BLaER1 treated with 17β-estradiol and CSF1 and Interleukin-3, amounts not matched to agents 10 nM and 100 nM (cell line): Measurements from ENCODE around the gene ENDOV.

ENCODE experiments used
- H3K27ac ChIP-seq, 11 experiments: shearing (Covaris generic); formaldehyde crosslinking; 2 replicates each; pipeline ENCODE4 v1.8.1; 2022
- H3K27me3 ChIP-seq, 11 experiments: shearing (Covaris generic); formaldehyde crosslinking; 2 replicates each; pipeline ENCODE4 v1.8.1; 2022
- H3K36me3 ChIP-seq, 11 experiments: shearing (Covaris generic); formaldehyde crosslinking; 2 replicates each; pipeline ENCODE4 v1.8.1; 2022
- H3K4me1 ChIP-seq, 10 experiments: shearing (Covaris generic); formaldehyde crosslinking; 2 replicates each; pipeline ENCODE4 v1.8.1; 2022
- H3K4me2 ChIP-seq, 11 experiments: shearing (Covaris generic); formaldehyde crosslinking; 2 replicates each; pipeline ENCODE4 v1.8.1; 2022
- H3K4me3 ChIP-seq, 10 experiments: shearing (Covaris generic); formaldehyde crosslinking; 2 replicates each; pipeline ENCODE4 v1.8.1; 2022
- H3K9ac ChIP-seq, 11 experiments: shearing (Covaris generic); formaldehyde crosslinking; 2 replicates each; pipeline ENCODE4 v1.8.1; 2022
- H3K9me3 ChIP-seq, 11 experiments: shearing (Covaris generic); formaldehyde crosslinking; replicated peaks in 1 of 11; 2 replicates each; pipeline ENCODE4 v1.8.1; 2022
- H4K20me1 ChIP-seq, 11 experiments: shearing (Covaris generic); formaldehyde crosslinking; 2 replicates each; pipeline ENCODE4 v1.8.1; 2022
- Cebpa-rat ChIP-seq, 11 experiments: shearing (Covaris generic); IDR thresholded peaks; 2 replicates each; pipeline ENCODE4 v1.8.1; 2022

ENDOV gene

DNA sequence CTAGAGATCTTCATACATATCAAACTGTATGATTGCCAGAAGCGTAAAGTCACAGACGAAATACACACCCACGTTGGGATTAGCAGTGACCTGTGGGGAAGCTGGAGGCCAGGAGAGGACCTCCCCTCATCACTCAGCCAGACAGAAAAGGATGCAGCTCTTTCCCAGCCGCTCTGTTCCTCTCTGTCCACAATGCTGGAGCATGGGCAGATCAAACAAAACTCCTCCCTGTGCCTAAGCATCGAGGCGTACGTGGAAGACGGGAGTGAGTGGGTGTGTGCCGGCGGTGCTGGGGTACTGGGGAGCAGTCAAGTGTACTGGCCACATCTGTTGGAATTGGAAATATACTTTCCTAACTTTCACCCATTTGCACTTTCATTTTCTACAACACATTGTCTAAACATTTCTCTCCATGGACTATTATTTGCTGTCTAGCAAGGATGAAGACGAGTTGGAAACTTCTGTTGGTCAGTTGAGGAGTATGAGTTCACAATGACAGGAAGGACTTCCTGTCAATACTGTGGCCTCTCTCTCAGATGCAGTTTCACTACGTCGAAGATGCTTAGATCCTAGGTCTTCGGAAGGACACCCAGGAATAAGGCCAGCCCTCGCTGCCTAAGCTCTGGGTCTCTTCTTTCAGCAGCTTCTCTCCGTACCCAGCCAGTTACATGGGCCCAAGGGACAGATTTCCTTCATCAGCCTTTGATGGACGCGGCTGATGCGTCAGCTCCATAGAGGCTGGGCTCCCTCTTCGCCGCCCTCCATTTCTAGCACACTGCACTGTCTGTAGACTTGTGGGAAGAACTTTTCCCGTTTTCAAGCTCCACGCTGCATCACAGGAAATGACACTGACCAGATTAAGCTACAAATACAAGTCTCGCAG is 30.6 kb upstream of the ENDOV start:
- Histone ChIP-seq H3K36me3 (peaks cover 98 to 100% (median 100%) of the 10 kb centered on the region in 11 experiments), H3K27ac (0 out of 22 replicates have a peak overlapping the region, but pooled peaks of 1 of the 11 experiments have one; percentile 14), H3K9me3 (no peaks in the 10 kb centered on the region), H3K27me3 (no peaks in the 10 kb centered on the region), H3K9ac (no peak overlapping the region), H3K4me2 (no peak overlapping the region), H3K4me1 (no peaks in the 10 kb centered on the region), H3K4me3 (no peak overlapping the region), H4K20me1 (peaks cover 0 to 19% (median 0%) of the 10 kb centered on the region in 11 experiments; a peak in 7 of 22 replicates)
- TF ChIP-seq Cebpa-rat (IDR thresholded peaks at IDR 0.05), result no peak

DNA sequence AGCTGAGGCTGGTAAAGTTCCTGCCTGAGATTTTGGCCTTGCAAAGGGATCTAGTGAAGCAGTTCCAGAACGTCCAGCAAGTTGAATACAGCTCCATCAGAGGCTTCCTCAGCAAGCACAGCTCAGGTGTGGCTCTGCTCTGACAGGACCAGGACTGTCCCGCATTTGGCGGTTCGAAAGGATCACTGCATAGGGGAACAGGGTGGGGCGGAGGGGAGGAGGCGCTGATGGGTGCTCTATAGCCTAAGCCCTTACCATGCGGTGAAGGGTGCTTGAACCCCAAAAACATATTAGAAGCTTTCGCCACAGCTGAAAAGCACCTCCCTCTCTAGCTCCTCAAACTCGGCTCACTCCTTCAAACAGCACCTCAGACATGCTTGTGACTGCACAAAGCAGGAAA is 29.9 kb upstream of the ENDOV start:
- Histone ChIP-seq H3K4me1 (no peaks in the 10 kb centered on the region), H3K27me3 (no peaks in the 10 kb centered on the region), H3K27ac (no peak overlapping the region), H3K4me2 (no peak overlapping the region), H3K9me3 (no peaks in the 10 kb centered on the region), H3K9ac (no peak overlapping the region), H3K36me3 (peaks cover 98 to 100% (median 100%) of the 10 kb centered on the region in 11 experiments), H4K20me1 (peaks cover 0 to 27% (median 0%) of the 10 kb centered on the region in 11 experiments; a peak in 8 of 22 replicates), H3K4me3 (no peak overlapping the region)
- TF ChIP-seq Cebpa-rat (IDR thresholded peaks at IDR 0.05), result no peak

- no peak overlapping the region; a peak in 1 of 22 replicates for H3K9ac ChIP-seq
Observed at GRCh38 chr17:80386341-80386740, 28.6 kb upstream of the ENDOV start.

DNA sequence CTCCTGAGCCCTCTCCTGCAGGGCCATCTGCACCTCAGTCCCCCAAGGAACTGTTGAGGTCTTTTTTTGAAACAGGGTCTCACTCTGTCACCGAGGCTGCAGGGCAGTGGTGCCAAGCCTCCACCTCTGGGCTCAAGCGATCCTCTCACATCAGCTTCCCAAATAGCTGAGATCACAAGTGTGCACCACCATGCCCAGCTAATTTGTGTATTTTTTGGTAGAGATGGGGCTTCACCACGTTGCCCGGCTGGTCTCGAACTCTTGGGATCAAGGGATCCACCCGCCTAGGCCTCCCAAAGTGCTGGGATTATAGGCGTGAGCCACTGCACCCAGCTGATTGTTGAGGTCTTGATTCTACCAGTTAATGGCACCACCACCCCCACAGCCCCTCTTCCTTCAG is 27.9 kb upstream of the ENDOV start:
- H3K4me2 ChIP-seq, result no peak overlapping the region
- no peaks in the 10 kb centered on the region for H3K4me1 ChIP-seq
- peaks cover 0 to 29% (median 0%) of the 10 kb centered on the region in 11 experiments; a peak in 8 of 22 replicates for H4K20me1 ChIP-seq
- H3K27me3 ChIP-seq, result no peaks in the 10 kb centered on the region
- H3K9ac ChIP-seq, result no peak overlapping the region
- no peak overlapping the region for H3K4me3 ChIP-seq
- no peak for TF ChIP-seq Cebpa-rat (IDR thresholded peaks at IDR 0.05)
- peaks cover 97 to 100% (median 100%) of the 10 kb centered on the region in 11 experiments for H3K36me3 ChIP-seq
- H3K27ac ChIP-seq, result no peak overlapping the region; a peak in 1 of 22 replicates
- no peaks in the 10 kb centered on the region for H3K9me3 ChIP-seq

More at GRCh38 chr17:80386341-80386740, 28.6 kb upstream of the ENDOV start:
- peaks cover 98 to 100% (median 100%) of the 10 kb centered on the region in 11 experiments for H3K36me3 ChIP-seq
- no peaks in the 10 kb centered on the region for H3K27me3 ChIP-seq
- no peak for TF ChIP-seq Cebpa-rat (IDR thresholded peaks at IDR 0.05)
- H3K4me2 ChIP-seq, result no peak overlapping the region
- no peak overlapping the region for H3K4me3 ChIP-seq
- H3K27ac ChIP-seq, result no peak overlapping the region; a peak in 1 of 22 replicates
- H3K4me1 ChIP-seq, result no peaks in the 10 kb centered on the region
- H4K20me1 ChIP-seq, result peaks cover 0 to 29% (median 0%) of the 10 kb centered on the region in 11 experiments; a peak in 8 of 22 replicates
- no peaks in the 10 kb centered on the region for H3K9me3 ChIP-seq

- Histone ChIP-seq H3K36me3 (peaks cover 97 to 100% (median 100%) of the 10 kb centered on the region in 11 experiments), H3K9me3 (no peaks in the 10 kb centered on the region), H3K4me3 (no peak overlapping the region), H3K4me1 (peaks cover 0 to 6% (median 0%) of the 10 kb centered on the region in 10 experiments; a peak in 1 of 20 replicates), H3K27ac (no peak overlapping the region), H3K27me3 (no peaks in the 10 kb centered on the region), H4K20me1 (peaks cover 0 to 29% (median 0%) of the 10 kb centered on the region in 11 experiments; a peak in 7 of 22 replicates), H3K9ac (no peak overlapping the region), H3K4me2 (no peak overlapping the region)
- no peak for TF ChIP-seq Cebpa-rat (IDR thresholded peaks at IDR 0.05)
Observed at GRCh38 chr17:80388175-80388574, 26.8 kb upstream of the ENDOV start.

DNA sequence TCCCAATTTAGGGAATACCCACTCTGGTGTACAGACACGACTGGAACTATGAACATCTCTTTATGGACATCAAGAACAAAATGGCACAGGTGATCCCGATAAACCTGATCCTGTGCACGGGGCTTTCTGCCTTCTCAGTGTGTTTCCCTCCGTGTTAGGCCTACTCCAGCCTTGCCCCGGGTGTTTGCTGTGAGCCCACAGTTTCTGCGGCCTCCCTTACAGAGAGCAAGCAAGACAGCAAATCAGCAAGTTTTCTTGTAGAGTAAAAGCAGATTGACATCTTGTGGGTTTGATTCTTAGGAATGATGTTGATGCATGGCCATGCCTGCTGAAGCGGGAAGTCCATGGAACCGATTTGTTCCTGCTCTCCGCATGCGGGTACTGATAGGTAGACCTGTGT is 26.4 kb upstream of the ENDOV start:
- Histone ChIP-seq H3K9me3 (no peaks in the 10 kb centered on the region), H3K36me3 (peaks cover 97 to 100% (median 100%) of the 10 kb centered on the region in 11 experiments), H3K27ac (no peak overlapping the region), H4K20me1 (peaks cover 0 to 29% (median 0%) of the 10 kb centered on the region in 11 experiments; a peak in 7 of 22 replicates), H3K4me3 (no peak overlapping the region), H3K4me2 (no peak overlapping the region), H3K9ac (no peak overlapping the region), H3K4me1 (peaks cover 0 to 6% (median 0%) of the 10 kb centered on the region in 10 experiments; a peak in 1 of 20 replicates), H3K27me3 (no peaks in the 10 kb centered on the region)
- no peak for TF ChIP-seq Cebpa-rat (IDR thresholded peaks at IDR 0.05)

DNA sequence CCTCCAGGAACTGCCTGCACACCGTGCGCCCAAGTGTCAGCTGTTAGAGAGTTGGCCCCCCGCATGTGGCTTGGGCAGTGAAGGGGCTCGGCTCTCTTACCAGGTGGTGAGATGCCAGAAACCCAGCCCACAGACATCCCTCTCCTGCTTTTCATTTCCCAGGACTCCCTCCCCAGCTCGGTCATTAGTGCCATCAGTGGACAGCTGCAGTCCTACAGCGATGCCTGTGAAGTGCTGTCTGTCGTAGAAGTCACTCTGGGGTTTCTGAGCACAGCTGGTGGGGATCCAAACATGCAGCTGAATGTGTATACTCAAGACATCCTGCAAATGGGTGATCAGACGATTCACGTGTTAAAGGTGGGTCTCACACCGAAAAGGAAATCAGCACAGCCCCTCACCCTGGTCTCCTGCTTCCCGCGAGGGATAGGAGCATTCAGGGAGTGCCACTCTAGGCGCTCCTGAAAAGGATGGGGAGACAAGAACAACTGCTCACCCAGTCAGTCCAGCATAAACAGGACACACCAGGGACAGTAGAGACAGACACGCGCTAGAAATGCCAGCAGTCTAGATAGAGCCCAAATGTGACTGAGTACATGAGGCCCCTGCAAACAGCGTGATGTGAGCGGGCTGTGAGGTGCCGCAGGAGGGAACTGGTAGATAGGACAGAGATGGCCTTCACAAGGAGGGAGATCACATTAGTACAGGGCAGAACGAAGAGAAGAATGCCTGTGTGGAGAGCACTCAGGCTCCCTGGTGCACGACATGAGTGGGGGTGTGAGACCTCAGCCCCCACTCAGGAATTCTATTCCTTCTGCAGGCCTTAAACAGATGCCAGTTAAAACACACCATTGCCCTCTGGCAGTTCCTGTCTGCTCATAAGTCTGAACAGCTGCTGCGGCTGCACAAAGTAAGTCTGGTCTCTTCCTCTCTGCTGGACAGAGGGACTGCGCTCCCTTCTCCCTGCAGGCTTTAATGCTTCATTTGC is 25.7 kb upstream of the ENDOV start:
- H3K9me3 ChIP-seq, result no peaks in the 10 kb centered on the region
- no peak overlapping the region for H3K4me2 ChIP-seq
- no peak overlapping the region for H3K9ac ChIP-seq
- H3K4me3 ChIP-seq, result no peak overlapping the region
- peaks cover 0 to 6% (median 0%) of the 10 kb centered on the region in 10 experiments; a peak in 1 of 20 replicates for H3K4me1 ChIP-seq
- H4K20me1 ChIP-seq, result peaks cover 0 to 29% (median 0%) of the 10 kb centered on the region in 11 experiments; a peak in 7 of 22 replicates
- no peak overlapping the region for H3K27ac ChIP-seq
- H3K27me3 ChIP-seq, result no peaks in the 10 kb centered on the region
- peaks cover 97 to 100% (median 100%) of the 10 kb centered on the region in 11 experiments for H3K36me3 ChIP-seq
- TF ChIP-seq Cebpa-rat (IDR thresholded peaks at IDR 0.05), result no peak

DNA sequence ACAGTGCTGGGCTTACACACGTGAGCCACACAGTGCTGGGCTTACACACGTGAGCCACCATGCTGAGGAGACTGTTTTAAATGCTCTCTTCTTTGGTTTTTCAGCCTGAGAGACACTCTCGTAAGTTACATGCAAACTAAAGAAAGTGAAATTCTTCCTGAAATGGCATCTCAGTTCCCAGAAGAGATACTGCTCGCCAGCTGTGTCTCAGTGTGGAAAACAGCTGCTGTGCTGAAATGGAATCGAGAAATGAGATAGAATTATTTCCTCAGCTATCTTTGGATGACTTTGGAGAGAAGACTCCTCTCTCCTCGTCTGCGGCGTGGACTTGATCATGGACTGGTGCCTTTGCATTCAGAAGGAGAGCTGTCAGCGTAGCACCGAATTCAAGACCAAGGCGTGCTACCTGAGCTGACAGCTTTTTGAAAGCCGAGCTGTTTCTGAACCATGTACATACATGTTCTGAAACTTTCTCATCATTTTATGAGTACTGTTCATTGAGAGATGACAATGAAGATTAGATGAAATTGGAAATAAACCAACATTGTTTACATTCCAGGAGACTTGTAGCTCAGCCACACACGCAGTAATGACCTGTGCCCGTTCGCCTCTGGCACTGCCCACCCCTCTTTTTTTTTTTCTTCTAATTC is 21.6 kb upstream of the ENDOV start:
- Histone ChIP-seq H3K36me3 (peaks cover 65 to 79% (median 73%) of the 10 kb centered on the region in 11 experiments), H3K27ac (no peak overlapping the region), H3K9me3 (no peaks in the 10 kb centered on the region), H3K27me3 (no peaks in the 10 kb centered on the region), H3K4me1 (peaks cover 8 to 32% (median 16%) of the 10 kb centered on the region in 10 experiments; a peak in 18 of 20 replicates), H3K4me3 (no peak overlapping the region), H3K4me2 (no peak overlapping the region), H4K20me1 (peaks cover 0 to 28% (median 0%) of the 10 kb centered on the region in 11 experiments; a peak in 4 of 22 replicates), H3K9ac (no peak overlapping the region; a peak in 1 of 22 replicates)
- TF ChIP-seq Cebpa-rat (IDR thresholded peaks at IDR 0.05), result no peak
